SU-DHL-6 (cell line): ENCODE measurements around the gene GLYATL3.

Source experiments
- CTCF ChIP-seq: fragments of 200-600 bp; sonication (generic); IDR thresholded peaks from one replicate; pipeline ENCODE4 v1.5.1; 2017; ENCODE audit warnings: antibody characterized with exemption, mild to moderate bottlenecking, low read length, moderate library complexity; ENCODE audit not compliant: insufficient read depth, poor library complexity, severe bottlenecking
- EZH2phosphoT487 ChIP-seq: fragments of 200-600 bp; sonication (generic), shearing (Covaris generic); conservative IDR thresholded peaks from 2 replicates; pipeline ENCODE4 v1.6.1; 2018; ENCODE audit warnings: mild to moderate bottlenecking, antibody characterized with exemption, low read length, moderate library complexity, mixed read lengths

GRCh38 chr6:49504666-49505065 is 4.9 kb downstream of the GLYATL3 start:
- TF ChIP-seq CTCF (no peak), EZH2phosphoT487 (no peak)
